Hepatocyte (in vitro differentiated cells): ENCODE results near the gene DNMT3A. TPM values are rescaled to one million over a fixed set of nuclear protein-coding genes. Genes with fewer than 3 reads are reported as not detected.
A peak's percentile ranks its signal among the peaks of the same experiment; 100 is the strongest.

ENCODE experiments used
- DNase-seq: peaks from one replicate; pipeline ENCODE4 v3.0.0-alpha.2; 2016; ENCODE audit warnings: low spot score
- H2AFZ ChIP-seq: fragments of 200-600 bp; sonication (generic); 2 replicates; pipeline ENCODE4 v1.6.0; 2016; ENCODE audit warnings: antibody characterized with exemption, mild to moderate bottlenecking
- H3K27ac ChIP-seq: fragments of 200-600 bp; sonication (generic); 2 replicates; pipeline ENCODE4 v1.5.1; 2016; ENCODE audit warnings: mild to moderate bottlenecking
- H3K27me3 ChIP-seq: fragments of 200-600 bp; sonication (generic); 2 replicates; pipeline ENCODE4 v1.6.1; 2016
- H3K36me3 ChIP-seq: fragments of 200-600 bp; sonication (generic); replicated peaks from 2 replicates; pipeline ENCODE4 v1.5.1; 2016; ENCODE audit warnings: low read depth; ENCODE audit not compliant: insufficient read depth
- H3K4me1 ChIP-seq: fragments of 200-600 bp; sonication (generic); 2 replicates; pipeline ENCODE4 v1.5.1; 2016; ENCODE audit warnings: mild to moderate bottlenecking, moderate library complexity; ENCODE audit not compliant: insufficient read depth
- H3K4me2 ChIP-seq: fragments of 200-600 bp; sonication (generic); 2 replicates; pipeline ENCODE4 v1.6.0; 2016
- H3K4me3 ChIP-seq: fragments of 200-600 bp; sonication (generic); 2 replicates; pipeline ENCODE4 v1.5.1; 2016; ENCODE audit warnings: mild to moderate bottlenecking
- H3K79me2 ChIP-seq: fragments of 200-600 bp; sonication (generic); 2 replicates; pipeline ENCODE4 v1.6.0; 2017; ENCODE audit warnings: mild to moderate bottlenecking
- H3K9me2 ChIP-seq: fragments of 200-600 bp; sonication (generic); replicated peaks from 2 replicates; pipeline ENCODE4 v1.6.0; 2017; ENCODE audit warnings: mild to moderate bottlenecking; ENCODE audit not compliant: insufficient read depth
- H3K9me3 ChIP-seq: fragments of 200-600 bp; sonication (generic); 2 replicates; pipeline ENCODE4 v1.5.1; 2016; ENCODE audit warnings: low read depth, mild to moderate bottlenecking
- H4K20me1 ChIP-seq: fragments of 200-600 bp; sonication (generic); 2 replicates; pipeline ENCODE4 v1.6.0; 2016; ENCODE audit warnings: mild to moderate bottlenecking; ENCODE audit not compliant: insufficient read depth, poor library complexity, severe bottlenecking
- CTCF ChIP-seq: fragments of 200-600 bp; sonication (generic); IDR thresholded peaks from 2 replicates; pipeline ENCODE4 v1.5.1; 2016; ENCODE audit warnings: antibody characterized with exemption, mild to moderate bottlenecking; ENCODE audit not compliant: poor library complexity
- EZH2 ChIP-seq: fragments of 200-600 bp; sonication (generic); IDR thresholded peaks from 2 replicates; pipeline ENCODE4 v1.6.1; 2016; ENCODE audit warnings: antibody characterized with exemption, mild to moderate bottlenecking, borderline replicate concordance
- EZH2phosphoT487 ChIP-seq: fragments of 200-600 bp; sonication (generic); IDR thresholded peaks from one replicate; pipeline ENCODE4 v1.6.1; 2018; ENCODE audit warnings: antibody characterized with exemption, mild to moderate bottlenecking, low read depth, moderate library complexity; ENCODE audit not compliant: unreplicated experiment, severe bottlenecking
- WGBS: methylation state at CpG from one replicate; pipeline ENCODE4 v1.1.6; 2016; ENCODE audit warnings: low lambda C conversion rate; ENCODE audit errors: missing lambda C conversion rate; 5-methylcytosine and 5-hydroxymethylcytosine counted together
- polyA plus RNA-seq: library from polyadenylated mRNA; unstranded; fragments of >200 nt; fragmentation: Nextera tagmentation; extraction: Ambion mirVana; gene quantifications from 2 replicates; pipeline ENCODE4 v1.2.1, GENCODE V29; 2016
- total RNA-seq: library from RNA; depleted of rRNA; stranded (reverse); fragments of >200 nt; gene quantifications from 2 replicates; pipeline ENCODE4 v1.2.3, GENCODE V29; 2014

Gene DNMT3A
- total and polyA plus RNA-seq, 2 experiments from 2014 or later, result 28.3 to 43.8 TPM

GRCh38 chr2:25207078-25207545 lies 134.6 kb downstream of the DNMT3A start:
- Histone ChIP-seq H3K27ac (no peak overlapping the region), H3K9me3 (no peaks in the 10 kb centered on the region), H4K20me1 (no peaks in the 10 kb centered on the region), H3K27me3 (no peaks in the 10 kb centered on the region), H3K4me3 (no peak overlapping the region), H2AFZ (no peak overlapping the region), H3K36me3 (no peaks in the 10 kb centered on the region), H3K79me2 (no peaks in the 10 kb centered on the region), H3K4me2 (no peak overlapping the region), H3K4me1 (no peaks in the 10 kb centered on the region), H3K9me2 (no peaks in the 10 kb centered on the region)
- TF ChIP-seq EZH2phosphoT487 (no peak), EZH2 (no peak), CTCF (no peak)
- DNase-seq, result no peak
- 73% methylated on average over 5 of the region's 5 CpGs for WGBS

- Histone ChIP-seq H3K4me3 (no peak overlapping the region), H3K27ac (no peak overlapping the region), H3K9me3 (no peaks in the 10 kb centered on the region), H3K9me2 (no peaks in the 10 kb centered on the region), H3K36me3 (no peaks in the 10 kb centered on the region), H2AFZ (no peak overlapping the region), H3K4me2 (peak overlapping the region; percentile 56), H3K79me2 (no peaks in the 10 kb centered on the region), H3K27me3 (no peaks in the 10 kb centered on the region), H4K20me1 (no peaks in the 10 kb centered on the region), H3K4me1 (no peaks in the 10 kb centered on the region)
- TF ChIP-seq EZH2phosphoT487 (no peak), EZH2 (no peak), CTCF (no peak)
- no peak for DNase-seq
- WGBS, result 72% methylated on average over 57 of the region's 59 CpGs
These were observed 137.4 kb downstream of the DNMT3A start for GRCh38 chr2:25204190-25204838.

- Histone ChIP-seq H3K9me2 (no peaks in the 10 kb centered on the region), H3K27ac (no peak overlapping the region), H3K36me3 (no peaks in the 10 kb centered on the region), H4K20me1 (no peaks in the 10 kb centered on the region), H2AFZ (no peak overlapping the region), H3K4me2 (no peak overlapping the region), H3K79me2 (no peaks in the 10 kb centered on the region), H3K4me3 (no peak overlapping the region), H3K9me3 (no peaks in the 10 kb centered on the region), H3K4me1 (peaks cover 5% of the 10 kb centered on the region), H3K27me3 (no peaks in the 10 kb centered on the region)
- 94% methylated on average over 11 of the region's 11 CpGs for WGBS
- TF ChIP-seq EZH2phosphoT487 (no peak), CTCF (no peak), EZH2 (no peak)
- no peak for DNase-seq
These were observed 139.4 kb downstream of the DNMT3A start for GRCh38 chr2:25202275-25202674.
